A549 (cell line): ENCODE measurements around the gene THRAP3.

Experiments
- CBX2 ChIP-seq: fragments of 200-600 bp; sonication (generic); IDR thresholded peaks from 2 replicates; pipeline ENCODE4 v1.6.1; 2016; ENCODE audit warnings: low read depth, mild to moderate bottlenecking, borderline replicate concordance
- JUNB ChIP-seq: fragments of >200 bp; sonication (Bioruptor Twin); formaldehyde crosslinking; IDR thresholded peaks from 2 replicates; pipeline ENCODE4 v1.6.1; 2016
- POLR2A ChIP-seq: IDR thresholded peaks from 2 replicates; pipeline ENCODE4 v1.6.1; 2012; ENCODE audit warnings: mild to moderate bottlenecking, low read length
- RFX5 ChIP-seq: fragments of 450-650 bp; IDR thresholded peaks from 2 replicates; pipeline ENCODE4 v1.7.1; 2014; ENCODE audit warnings: antibody characterized with exemption, mild to moderate bottlenecking, moderate library complexity

- TF ChIP-seq RFX5 (no peak), POLR2A (no peak), CBX2 (no peak), JUNB (no peak)
Measured at GRCh38 chr1:36343651-36344394, 119.6 kb downstream of the THRAP3 start.
